Upper lobe of right lung (tissue), 1 donor: ENCODE results near the gene ECE2. TPM values are rescaled to one million over a fixed set of nuclear protein-coding genes. Genes with fewer than 3 reads are reported as not detected.

ENCODE experiments used
- ATAC-seq: fragments of 200-7000 bp; cut with Tn5 transposase; one replicate; pipeline ENCODE4 v1.9.1; 2020; ENCODE audit warnings: mild to moderate bottlenecking, moderate library complexity
- DNase-seq: peaks from one replicate; pipeline ENCODE4 v3.0.0-alpha.2; 2020
- H3K27ac ChIP-seq: fragments of 200-600 bp; one replicate; pipeline ENCODE4 v1.8.0; 2022
- H3K27me3 ChIP-seq: fragments of 200-600 bp; one replicate; pipeline ENCODE4 v1.8.0; 2022; ENCODE audit warnings: mild to moderate bottlenecking
- H3K36me3 ChIP-seq: fragments of 200-600 bp; one replicate; pipeline ENCODE4 v1.8.0; 2022
- H3K4me1 ChIP-seq: fragments of 200-600 bp; one replicate; pipeline ENCODE4 v1.8.0; 2022
- H3K4me3 ChIP-seq: fragments of 200-600 bp; one replicate; pipeline ENCODE4 v1.8.0; 2022; ENCODE audit warnings: mild to moderate bottlenecking
- H3K9me3 ChIP-seq: fragments of 200-600 bp; one replicate; pipeline ENCODE4 v1.8.0; 2022
- CTCF ChIP-seq: fragments of 200-600 bp; IDR thresholded peaks from one replicate; pipeline ENCODE4 v1.8.0; 2022; ENCODE audit warnings: antibody characterized with exemption
- intact Hi-C: fragments of 100-400 bp; cut with DNase I; formaldehyde crosslinking; loops from one replicate; pipeline ENCODE4 v1.11.0; 2022
- long read RNA-seq: library from polyadenylated mRNA; unstranded; transcript quantifications from one replicate; pipeline ENCODE4 v2.0.0, GENCODE V29; 2021
- total RNA-seq: library from RNA; stranded (reverse); fragmentation: NEBNext Ultra II Directional; extraction: Animal tissue kit (Norgen Biotek cat#: 25700); gene quantifications from one replicate; pipeline ENCODE4 v1.2.1, GENCODE V29; 2021
- donor health status: DM: no; HTN: yes; CAD: no; lungs with severe emphysema.

The ECE2 gene
- total RNA-seq = not detected
- long read RNA-seq = 0 reads

GRCh38 chr3:184275961-184276910 is at the start of gene ECE2:
Gene ECE2 (plus strand): TSS chr3:184276022. CDS start chr3:184276154, 132 bp downstream.
- no peaks in the 10 kb centered on the region for H3K9me3 ChIP-seq
- H3K4me3 ChIP-seq = no peak within 1 kb of the TSS
- H3K27me3 ChIP-seq = peaks cover 33% of the 10 kb centered on the region
- H3K36me3 ChIP-seq = no peaks in the 10 kb centered on the region
- no peak for DNase-seq
- intact Hi-C loops = no loop called here
- TF ChIP-seq CTCF = no peak
- no peaks in the 10 kb centered on the region for H3K4me1 ChIP-seq
- no peak within 1 kb of the TSS for H3K27ac ChIP-seq
- ATAC-seq = peak; percentile 7

- Histone ChIP-seq H3K4me3 (no peak overlapping the region), H3K4me1 (peaks cover 9% of the 10 kb centered on the region), H3K27me3 (peaks cover 32% of the 10 kb centered on the region), H3K9me3 (no peaks in the 10 kb centered on the region), H3K27ac (no peak overlapping the region), H3K36me3 (no peaks in the 10 kb centered on the region)
- ATAC-seq (peak; percentile 67), DNase-seq (no peak)
- intact Hi-C loops = no loop called here
- peak; percentile 87 for TF ChIP-seq CTCF
Observed at GRCh38 chr3:184227481-184227935, 48.3 kb upstream of the ECE2 start.

- Histone ChIP-seq H3K27ac (no peak overlapping the region), H3K4me1 (peaks cover 9% of the 10 kb centered on the region), H3K9me3 (no peaks in the 10 kb centered on the region), H3K27me3 (peaks cover 36% of the 10 kb centered on the region), H3K4me3 (no peak overlapping the region), H3K36me3 (no peaks in the 10 kb centered on the region)
- ATAC-seq (no peak), DNase-seq (no peak)
- intact Hi-C loops = no loop called here
- no peak for TF ChIP-seq CTCF
Observed at GRCh38 chr3:184228376-184229137, 47.3 kb upstream of the ECE2 start.

GRCh38 chr3:184229394-184230080 is 46.3 kb upstream of the ECE2 start, which contains the start of gene VWA5B2:
Gene VWA5B2 (plus strand): TSS chr3:184229585. CDS start chr3:184230529, 944 bp downstream.
- TF ChIP-seq CTCF = peak; percentile 24
- Histone ChIP-seq H3K4me3 (peak within 1 kb of the TSS; percentile 47), H3K9me3 (no peaks in the 10 kb centered on the region), H3K4me1 (peaks cover 9% of the 10 kb centered on the region), H3K36me3 (no peaks in the 10 kb centered on the region), H3K27me3 (peaks cover 36% of the 10 kb centered on the region), H3K27ac (no peak within 1 kb of the TSS)
- ATAC-seq (peak; percentile 87), DNase-seq (peak; percentile 81)
- intact Hi-C loops = no loop called here

GRCh38 chr3:184230081-184230602 is 45.7 kb upstream of the ECE2 start:
- ATAC-seq = no peak
- Histone ChIP-seq H3K36me3 (no peaks in the 10 kb centered on the region), H3K27ac (no peak overlapping the region), H3K9me3 (no peaks in the 10 kb centered on the region), H3K27me3 (peaks cover 36% of the 10 kb centered on the region), H3K4me1 (peaks cover 9% of the 10 kb centered on the region), H3K4me3 (peak overlapping the region; percentile 47)
- DNase-seq = no peak
- no peak for TF ChIP-seq CTCF
- intact Hi-C loops = no loop called here
